T-helper 9 cell (primary cell): ENCODE measurements around the gene SPPL2C.

Source experiments
- DNase-seq: peaks from one replicate; pipeline ENCODE4 v3.0.0-alpha.2; 2020

SPPL2C gene

GRCh38 chr17:45833920-45834319, 10.8 kb upstream of the SPPL2C start:
- DNase-seq = no peak

GRCh38 chr17:45834471-45835396, 9.9 kb upstream of the SPPL2C start:
- no peak for DNase-seq

- DNase-seq = no peak
These were observed 9.2 kb upstream of the SPPL2C start for GRCh38 chr17:45835481-45835880.

- DNase-seq = no peak
These were observed 8.3 kb upstream of the SPPL2C start for GRCh38 chr17:45836047-45837044.

GRCh38 chr17:45837187-45837586, 7.5 kb upstream of the SPPL2C start:
- no peak for DNase-seq

GRCh38 chr17:45837603-45838002, 7.1 kb upstream of the SPPL2C start:
- DNase-seq = no peak

- DNase-seq = no peak
These were observed 5.9 kb upstream of the SPPL2C start for GRCh38 chr17:45838751-45839295.

- DNase-seq = no peak
These were observed 5.2 kb upstream of the SPPL2C start for GRCh38 chr17:45839442-45839841.

GRCh38 chr17:45841186-45841585, 3.5 kb upstream of the SPPL2C start:
- no peak for DNase-seq

- DNase-seq = no peak
These were observed 2.7 kb upstream of the SPPL2C start for GRCh38 chr17:45841883-45842525.

GRCh38 chr17:45843722-45844121, 959 bp upstream of the SPPL2C start:
- DNase-seq = no peak

- DNase-seq = no peak
These were observed 900 bp downstream of the SPPL2C start for GRCh38 chr17:45845376-45846185.

GRCh38 chr17:45846223-45846622, 1.5 kb downstream of the SPPL2C start:
- no peak for DNase-seq

- DNase-seq = no peak
These were observed 2.0 kb downstream of the SPPL2C start for GRCh38 chr17:45846646-45847045.

- DNase-seq = no peak
These were observed 2.4 kb downstream of the SPPL2C start for GRCh38 chr17:45847101-45847500.

GRCh38 chr17:45847747-45848146, 3.1 kb downstream of the SPPL2C start:
- no peak for DNase-seq

- no peak for DNase-seq
These were observed 3.7 kb downstream of the SPPL2C start for GRCh38 chr17:45848405-45848804.

- DNase-seq = no peak
These were observed 4.3 kb downstream of the SPPL2C start for GRCh38 chr17:45848868-45849535.

- no peak for DNase-seq
These were observed 4.9 kb downstream of the SPPL2C start for GRCh38 chr17:45849536-45849990.

- DNase-seq = no peak
These were observed 5.3 kb downstream of the SPPL2C start for GRCh38 chr17:45850011-45850410.

GRCh38 chr17:45850468-45850867, 5.8 kb downstream of the SPPL2C start:
- no peak for DNase-seq
